NCI-H526 (cell line): ENCODE results near the gene TSPAN9.
A peak's percentile ranks its signal among the peaks of the same experiment; 100 is the strongest.
"Not testable (repeated sequence)": the region's sequence is repeated elsewhere in the genome, so short reads cannot be mapped to it uniquely, and the experiment has no call there.

Source experiments
- DNase-seq, 2 experiments: peaks; one replicate each; lab custom pipeline; 2025; lab: John Stamatoyannopoulos, UW

The TSPAN9 gene

GRCh38 chr12:3044141-3044630, 33.0 kb upstream of the TSPAN9 start:
- DNase-seq = no peak

GRCh38 chr12:3045494-3045893, 31.7 kb upstream of the TSPAN9 start:
- no peak for DNase-seq

GRCh38 chr12:3045989-3046388, 31.2 kb upstream of the TSPAN9 start:
- no peak for DNase-seq

DNA sequence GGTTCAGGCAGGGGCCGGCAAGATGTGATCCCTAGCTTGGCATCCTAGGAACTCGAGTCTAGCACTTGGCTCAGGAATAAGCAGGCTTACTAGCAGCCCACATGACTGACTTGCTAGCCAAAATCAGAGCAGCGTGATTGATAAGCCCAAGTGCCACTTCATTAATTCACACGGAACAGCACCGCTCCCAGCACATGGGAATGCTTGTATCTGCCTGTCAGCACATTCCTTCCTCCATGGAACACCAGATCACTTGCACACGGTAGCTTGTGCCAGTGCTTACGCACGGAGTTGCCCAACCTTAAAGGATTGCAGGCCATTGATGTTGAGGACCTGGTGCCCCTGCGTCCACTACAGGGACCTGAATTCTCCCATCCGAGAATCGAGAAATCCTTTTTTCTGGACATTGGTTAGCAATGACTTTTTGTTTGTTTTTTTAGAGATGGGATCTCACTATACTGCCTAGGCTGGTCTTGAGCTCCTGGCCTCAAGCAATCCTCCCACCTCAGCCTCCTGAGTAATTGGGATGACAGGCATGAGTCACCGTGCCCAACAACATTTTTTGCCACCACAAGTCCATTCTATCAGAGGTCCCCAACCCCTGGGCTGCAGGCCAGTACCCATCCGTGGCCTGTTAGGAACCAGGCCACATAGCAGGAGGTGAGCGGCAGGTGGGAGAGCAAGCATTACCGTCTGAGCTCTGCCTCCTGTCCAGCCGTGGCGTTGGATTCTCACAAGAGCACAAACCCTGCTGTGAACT, 30.6 kb upstream of the TSPAN9 start:
- DNase-seq = no peak

DNA sequence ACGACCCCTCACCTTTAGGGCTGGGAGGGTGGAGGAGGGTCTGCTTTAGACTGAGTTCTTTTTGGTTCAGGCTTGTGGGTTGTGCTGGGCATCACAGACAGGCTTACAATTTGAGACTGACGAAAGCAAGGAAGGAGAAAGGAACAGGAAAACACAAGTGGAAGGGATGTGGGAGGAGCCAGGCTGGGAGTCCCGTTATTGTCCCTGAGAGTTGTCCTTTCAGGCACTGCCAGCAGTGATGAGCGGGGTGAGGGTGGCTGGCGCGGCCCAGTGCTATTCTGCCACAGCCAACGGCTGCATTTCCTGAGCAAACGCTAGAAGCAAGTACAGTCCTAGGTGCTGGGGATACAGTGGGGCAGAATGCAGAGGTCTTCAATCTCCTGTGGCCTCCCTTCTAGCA, 29.2 kb upstream of the TSPAN9 start:
- DNase-seq = no peak

DNA sequence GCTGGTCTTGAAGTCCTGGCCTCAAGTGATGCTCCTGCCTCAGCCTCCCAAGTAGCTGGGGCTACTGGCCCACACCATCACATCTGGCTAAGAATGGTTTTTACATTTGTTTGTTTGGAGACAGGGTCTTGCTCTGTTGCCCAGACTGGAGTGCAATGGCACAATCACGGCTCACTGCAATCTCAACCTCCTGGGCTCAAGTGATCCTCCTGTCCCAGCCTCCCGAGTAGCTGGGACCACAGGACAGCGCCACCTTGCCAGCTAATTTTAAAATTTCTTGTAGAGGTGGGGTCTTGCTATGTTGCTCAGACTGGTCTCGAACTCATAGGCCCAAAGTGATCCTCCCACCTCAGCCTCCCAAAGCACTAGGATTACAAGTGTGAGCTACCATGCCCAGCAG, 28.6 kb upstream of the TSPAN9 start:
- no peak for DNase-seq

GRCh38 chr12:3049176-3049575, 28.0 kb upstream of the TSPAN9 start:
- DNase-seq = no peak

- DNase-seq = no peak
Observed at GRCh38 chr12:3049611-3050249, 27.4 kb upstream of the TSPAN9 start.

GRCh38 chr12:3054374-3054773, 22.8 kb upstream of the TSPAN9 start:
- DNase-seq = no peak

- DNase-seq = no peak
Observed at GRCh38 chr12:3055026-3055703, 22.0 kb upstream of the TSPAN9 start.

- DNase-seq = no peak
Observed at GRCh38 chr12:3055704-3056467, 21.3 kb upstream of the TSPAN9 start.

GRCh38 chr12:3061059-3061458, 16.1 kb upstream of the TSPAN9 start:
- no peak for DNase-seq

- DNase-seq = no peak
Observed at GRCh38 chr12:3061501-3062215, 15.5 kb upstream of the TSPAN9 start.

GRCh38 chr12:3065300-3065699, 11.9 kb upstream of the TSPAN9 start:
- no peak for DNase-seq

DNA sequence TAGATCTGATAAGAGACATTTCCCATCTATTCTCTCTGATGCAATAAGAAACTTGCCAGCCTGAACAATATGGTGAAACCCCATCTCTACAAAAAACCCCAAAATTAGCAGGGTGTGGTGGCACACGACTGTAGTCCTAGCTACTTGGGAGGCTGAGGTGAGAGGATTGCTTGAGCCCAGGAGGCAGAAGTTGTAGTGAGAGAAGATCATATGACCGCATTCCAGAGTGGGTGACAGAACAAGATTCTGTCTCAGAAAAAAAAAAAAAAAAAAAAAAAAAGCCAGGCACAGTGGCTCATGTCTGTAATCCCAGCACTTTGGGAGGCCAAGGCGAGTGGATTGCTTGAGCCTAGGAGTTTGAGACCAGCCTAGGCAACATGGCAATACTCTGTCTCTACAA, 11.3 kb upstream of the TSPAN9 start:
- DNase-seq = not testable (repeated sequence)

GRCh38 chr12:3069714-3070113, 7.5 kb upstream of the TSPAN9 start:
- no peak for DNase-seq

- DNase-seq = no peak
Observed at GRCh38 chr12:3071107-3071506, 6.1 kb upstream of the TSPAN9 start.

DNA sequence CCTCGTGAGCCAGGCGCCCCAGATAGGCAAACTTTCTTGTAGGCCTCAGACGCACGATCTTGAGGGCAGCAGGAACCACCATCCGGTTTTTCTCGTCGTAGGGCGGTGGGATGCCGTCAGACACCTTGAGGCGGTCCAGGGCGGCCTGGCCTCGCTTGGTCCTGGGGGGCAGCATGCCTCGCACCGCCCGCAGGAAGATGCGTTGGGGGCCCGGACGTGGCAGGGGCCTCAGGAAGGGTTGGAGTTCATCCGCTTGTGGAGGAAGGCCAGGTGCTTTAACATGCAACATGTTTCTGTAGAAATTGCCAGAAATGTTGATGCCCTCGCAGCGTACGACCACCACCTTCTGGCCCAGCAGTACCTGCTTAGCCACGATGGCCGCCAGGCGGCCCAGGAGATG, 5.5 kb upstream of the TSPAN9 start:
- DNase-seq = no peak

- DNase-seq = peak; percentile 48 to 87
Observed at GRCh38 chr12:3073438-3074250, 3.5 kb upstream of the TSPAN9 start.

DNA sequence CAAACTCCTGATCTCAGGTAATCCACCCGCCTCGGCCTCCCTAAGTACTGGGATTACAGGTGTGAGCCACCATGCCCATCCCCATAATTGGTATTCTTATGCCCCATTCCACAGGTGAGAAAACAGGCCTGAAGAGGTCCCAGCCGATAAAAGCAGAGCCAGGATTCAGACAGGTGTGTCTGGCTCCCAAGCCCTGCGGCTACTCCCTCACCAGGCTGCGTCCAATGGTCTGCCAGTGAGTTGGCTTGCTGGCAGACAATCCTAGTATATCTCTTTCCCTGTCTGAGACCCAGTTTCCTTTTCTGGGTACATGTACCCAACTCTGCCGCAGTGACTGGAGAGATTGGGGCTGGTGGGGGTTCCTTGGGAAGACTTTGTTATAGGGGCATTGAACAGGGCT, 1.9 kb upstream of the TSPAN9 start:
- DNase-seq = no peak
